Common myeloid progenitor, CD34-positive (primary cell): ENCODE data around the gene DISP3.

Source experiments
- CTCF ChIA-PET: fragments of 350-600 bp; sonication (Branson Sonifier 250); formaldehyde crosslinking; loops from one replicate; lab custom pipeline; 2021; ENCODE audit warnings: antibody characterized with exemption; lab: Charles Lee
- POLR2A ChIA-PET: fragments of 350-600 bp; sonication (Branson Sonifier 250); formaldehyde crosslinking; loops from one replicate; lab custom pipeline; 2021; ENCODE audit warnings: antibody characterized with exemption; lab: Charles Lee
- DNase-seq, 3 donors: peaks; one replicate each; pipeline versions ENCODE4 v3.0.0 to v3.0.0-alpha.2; 2013
- H3K27ac ChIP-seq, 2 experiments: 1 replicate in 1 of 2; 2 replicates in 1 of 2; pipeline ENCODE4 v1.7.0; 2013; ENCODE audit warnings: inconsistent platforms in 2 of 2, low read length in 2 of 2, mild to moderate bottlenecking in 2 of 2, low read depth in 1 of 2, moderate library complexity in 1 of 2; ENCODE audit not compliant: severe bottlenecking in 2 of 2, insufficient read depth in 1 of 2, poor library complexity in 1 of 2
- H3K27me3 ChIP-seq, 5 experiments: replicated peaks in 2 of 5; 1 replicate in 3 of 5; 2 replicates in 2 of 5; pipeline versions ENCODE4 v1.6.1 to v1.7.0; 2013; ENCODE audit warnings: low read length in 4 of 5, mild to moderate bottlenecking in 2 of 5, moderate library complexity in 2 of 5, inconsistent platforms in 1 of 5; ENCODE audit not compliant: insufficient read depth in 5 of 5, control insufficient read depth in 4 of 5
- H3K36me3 ChIP-seq, 4 experiments: 1 replicate in 2 of 4; 2 replicates in 2 of 4; pipeline versions ENCODE4 v1.6.1 to v1.7.0; 2013; ENCODE audit warnings: low read length in 3 of 4, control low read depth in 1 of 4, mild to moderate bottlenecking in 1 of 4; ENCODE audit not compliant: control insufficient read depth in 4 of 4, insufficient read depth in 4 of 4
- H3K4me1 ChIP-seq, 4 experiments: 1 replicate in 3 of 4; 2 replicates in 1 of 4; pipeline versions ENCODE4 v1.6.1 to v1.7.1; 2013; ENCODE audit warnings: low read length in 3 of 4, mild to moderate bottlenecking in 3 of 4, control low read depth in 1 of 4, inconsistent platforms in 1 of 4, moderate library complexity in 1 of 4; ENCODE audit not compliant: control insufficient read depth in 4 of 4, insufficient read depth in 4 of 4; ENCODE audit errors: control extremely low read depth in 1 of 4
- H3K4me3 ChIP-seq, 7 experiments: 1 replicate in 4 of 7; 2 replicates in 3 of 7; pipeline versions ENCODE4 v1.5.1 to v1.7.0; 2013; ENCODE audit warnings: mild to moderate bottlenecking in 7 of 7, low read length in 6 of 7, moderate library complexity in 6 of 7, inconsistent platforms in 2 of 7, low read depth in 2 of 7, control low read depth in 1 of 7; ENCODE audit not compliant: insufficient read depth in 4 of 7, control insufficient read depth in 1 of 7; ENCODE audit errors: extremely low read depth in 1 of 7
- H3K9me3 ChIP-seq, 5 experiments: 1 replicate in 4 of 5; 2 replicates in 1 of 5; pipeline versions ENCODE4 v1.6.1 to v1.7.1; 2013; ENCODE audit warnings: low read length in 4 of 5, mild to moderate bottlenecking in 2 of 5, inconsistent platforms in 1 of 5, low read depth in 1 of 5, moderate library complexity in 1 of 5; ENCODE audit not compliant: control insufficient read depth in 4 of 5, insufficient read depth in 2 of 5; ENCODE audit errors: control extremely low read depth in 1 of 5
- WGBS: methylation state at CpG from one replicate; pipeline ENCODE4 v1.1.5; 2013; ENCODE audit not compliant: insufficient coverage; 5-methylcytosine and 5-hydroxymethylcytosine counted together

The DISP3 gene

GRCh38 chr1:11479375-11479979 lies 522 bp downstream of the DISP3 start:
- ChIA-PET CTCF (interaction anchor here (0.8 to 1.7 kb wide), 2 partner anchors 10 to 166 kb away, joined by 3 to 5 read pairs; no protein-coding TSS in a partner anchor), POLR2A (no interaction called here)
- no peaks in the 10 kb centered on the region for H3K9me3 ChIP-seq
- peaks cover 0 to 19% (median 10%) of the 10 kb centered on the region in 4 experiments for H3K4me1 ChIP-seq
- no peak for DNase-seq
- no peaks in the 10 kb centered on the region for H3K36me3 ChIP-seq
- H3K27me3 ChIP-seq: peaks cover 0 to 67% (median 13%) of the 10 kb centered on the region in 5 experiments
- no peak overlapping the region for H3K27ac ChIP-seq
- peak overlapping the region; percentile 52 to 81 (median 66) for H3K4me3 ChIP-seq
- WGBS: 0% methylated on average over 21 of the region's 52 CpGs

- Histone ChIP-seq H3K27ac (no peak overlapping the region), H3K4me3 (no peak overlapping the region), H3K36me3 (no peaks in the 10 kb centered on the region), H3K9me3 (no peaks in the 10 kb centered on the region), H3K4me1 (peaks cover 0 to 19% (median 10%) of the 10 kb centered on the region in 4 experiments), H3K27me3 (peaks cover 0 to 73% (median 13%) of the 10 kb centered on the region in 5 experiments)
- POLR2A ChIA-PET: interaction anchor here (0.5 kb wide), 1 partner anchor 145 kb away, joined by 3 read pairs; no protein-coding TSS in a partner anchor
- CTCF ChIA-PET: no interaction called here
- WGBS: 61% methylated on average over 3 of the region's 4 CpGs
- DNase-seq: no peak
These were observed 2.1 kb downstream of the DISP3 start for GRCh38 chr1:11481019-11481418.

GRCh38 chr1:11482198-11482597 lies 3.2 kb downstream of the DISP3 start:
- CTCF ChIA-PET: no interaction called here
- DNase-seq: no peak
- no peak overlapping the region for H3K27ac ChIP-seq
- H3K27me3 ChIP-seq: peaks cover 0 to 77% (median 11%) of the 10 kb centered on the region in 5 experiments
- H3K36me3 ChIP-seq: no peaks in the 10 kb centered on the region
- POLR2A ChIA-PET: no interaction called here
- peaks cover 0 to 19% (median 10%) of the 10 kb centered on the region in 4 experiments for H3K4me1 ChIP-seq
- no peaks in the 10 kb centered on the region for H3K9me3 ChIP-seq
- no peak overlapping the region for H3K4me3 ChIP-seq

GRCh38 chr1:11482701-11483479 lies 3.9 kb downstream of the DISP3 start:
- Histone ChIP-seq H3K36me3 (no peaks in the 10 kb centered on the region), H3K27me3 (peaks cover 0 to 74% (median 9%) of the 10 kb centered on the region in 5 experiments), H3K27ac (no peak overlapping the region), H3K4me1 (peaks cover 0 to 19% (median 10%) of the 10 kb centered on the region in 4 experiments), H3K9me3 (no peaks in the 10 kb centered on the region), H3K4me3 (no peak overlapping the region)
- no peak for DNase-seq
- CTCF ChIA-PET: no interaction called here
- POLR2A ChIA-PET: no interaction called here
- WGBS: 82% methylated on average over 13 of the region's 18 CpGs

GRCh38 chr1:11483581-11484320 lies 4.8 kb downstream of the DISP3 start:
- peaks cover 0 to 72% (median 9%) of the 10 kb centered on the region in 5 experiments for H3K27me3 ChIP-seq
- peaks cover 0 to 14% (median 8%) of the 10 kb centered on the region in 4 experiments for H3K4me1 ChIP-seq
- no peaks in the 10 kb centered on the region for H3K9me3 ChIP-seq
- H3K36me3 ChIP-seq: no peaks in the 10 kb centered on the region
- ChIA-PET CTCF (no interaction called here), POLR2A (no interaction called here)
- 86% methylated on average over 9 of the region's 10 CpGs for WGBS
- no peak overlapping the region for H3K4me3 ChIP-seq
- H3K27ac ChIP-seq: no peak overlapping the region
- DNase-seq: no peak

- ChIA-PET POLR2A (no interaction called here), CTCF (no interaction called here)
- Histone ChIP-seq H3K36me3 (no peaks in the 10 kb centered on the region), H3K4me1 (peaks cover 0 to 9% (median 5%) of the 10 kb centered on the region in 4 experiments), H3K4me3 (no peak overlapping the region), H3K27me3 (peaks cover 0 to 73% (median 9%) of the 10 kb centered on the region in 5 experiments), H3K27ac (no peak overlapping the region), H3K9me3 (no peaks in the 10 kb centered on the region)
- 95% methylated on average over 4 of the region's 7 CpGs for WGBS
- no peak for DNase-seq
These were observed 5.3 kb downstream of the DISP3 start for GRCh38 chr1:11484321-11484655.
